Epidermal melanocyte (primary cell): ENCODE measurements around the gene IDS.
"Not testable (repeated sequence)": the region's sequence is repeated elsewhere in the genome, so short reads cannot be mapped to it uniquely, and the experiment has no call there.

ENCODE experiments used
- DNase-seq: peaks from one replicate; pipeline ENCODE4 v3.0.0; 2011; ENCODE audit warnings: low spot score; ENCODE audit not compliant: insufficient read length

Gene IDS

DNA sequence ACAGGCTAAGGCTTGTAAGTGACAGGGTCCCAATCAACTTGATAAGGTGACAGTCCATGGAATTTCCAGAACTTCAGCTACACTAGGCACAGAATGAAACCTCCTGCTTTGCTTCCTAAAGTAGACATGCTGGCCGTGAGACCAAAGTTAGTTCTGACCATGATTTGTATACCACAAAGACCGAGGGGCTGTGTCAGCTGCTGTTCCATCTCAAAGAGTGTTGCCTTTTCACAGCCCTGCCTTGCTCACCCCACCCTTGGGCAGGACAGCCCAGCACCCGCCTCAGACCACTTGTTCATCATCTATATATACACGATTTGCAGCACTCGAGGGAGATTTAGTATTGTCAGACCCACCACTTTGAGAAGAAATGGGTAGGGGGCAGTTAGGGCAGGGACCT is 5.3 kb downstream of the IDS start:
- no peak for DNase-seq

DNA sequence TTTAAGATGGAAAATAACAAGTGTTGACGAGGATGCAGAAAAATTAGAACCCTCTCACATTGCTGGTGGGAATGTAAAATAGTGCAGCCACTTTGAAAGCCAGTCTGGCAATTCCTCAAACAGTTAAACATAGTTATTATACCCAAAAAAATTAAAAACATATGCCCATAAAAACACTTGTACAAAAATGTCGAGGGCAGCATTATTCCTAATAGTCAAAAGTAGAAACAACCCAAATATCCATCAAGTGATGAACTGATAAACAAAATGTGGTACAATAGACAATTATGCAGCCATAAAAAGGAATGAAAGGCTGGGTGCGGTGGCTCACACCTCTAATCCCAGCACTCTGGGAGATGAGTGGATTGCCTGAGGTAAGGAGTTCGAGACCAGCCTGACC is 6.3 kb downstream of the IDS start:
- DNase-seq: no peak

DNA sequence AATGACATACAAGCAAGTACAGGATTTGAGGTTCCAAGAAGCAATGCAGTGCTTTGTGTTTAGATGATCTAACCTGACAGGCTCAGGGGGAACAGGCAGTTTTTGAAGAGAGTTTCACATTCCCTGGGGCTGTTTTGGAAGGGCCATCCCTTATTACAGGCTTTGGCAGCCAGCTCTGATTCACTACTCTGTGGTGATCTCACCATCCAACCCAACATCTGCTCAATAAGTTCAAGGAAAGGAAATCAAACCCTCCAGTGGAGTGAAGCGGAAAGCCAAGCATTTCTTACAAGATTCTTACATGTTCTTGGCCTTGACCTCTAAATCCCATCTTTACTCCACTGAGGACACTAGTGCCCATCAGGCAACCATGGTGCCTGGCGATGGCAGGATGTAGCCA is 7.5 kb downstream of the IDS start:
- no peak for DNase-seq

DNA sequence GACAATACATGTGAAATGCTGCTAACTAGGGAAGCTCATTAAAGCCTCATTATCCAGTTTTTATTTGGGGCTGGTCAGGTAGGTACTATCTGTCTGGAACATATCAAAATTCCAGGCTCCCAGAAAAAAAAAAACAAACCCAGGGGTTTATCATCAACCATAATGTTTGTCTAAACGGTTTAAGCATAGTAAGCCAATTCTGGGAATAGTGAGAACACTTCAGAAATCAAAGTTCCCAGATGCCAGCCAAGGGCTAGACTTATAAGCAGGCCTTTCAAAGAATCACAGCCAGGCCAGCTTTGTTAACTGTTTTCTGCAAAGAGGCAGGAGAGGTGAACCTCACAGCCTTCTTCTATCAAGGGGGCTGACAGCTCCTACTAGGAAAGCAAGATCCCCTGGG is 8.1 kb downstream of the IDS start:
- no peak for DNase-seq

DNA sequence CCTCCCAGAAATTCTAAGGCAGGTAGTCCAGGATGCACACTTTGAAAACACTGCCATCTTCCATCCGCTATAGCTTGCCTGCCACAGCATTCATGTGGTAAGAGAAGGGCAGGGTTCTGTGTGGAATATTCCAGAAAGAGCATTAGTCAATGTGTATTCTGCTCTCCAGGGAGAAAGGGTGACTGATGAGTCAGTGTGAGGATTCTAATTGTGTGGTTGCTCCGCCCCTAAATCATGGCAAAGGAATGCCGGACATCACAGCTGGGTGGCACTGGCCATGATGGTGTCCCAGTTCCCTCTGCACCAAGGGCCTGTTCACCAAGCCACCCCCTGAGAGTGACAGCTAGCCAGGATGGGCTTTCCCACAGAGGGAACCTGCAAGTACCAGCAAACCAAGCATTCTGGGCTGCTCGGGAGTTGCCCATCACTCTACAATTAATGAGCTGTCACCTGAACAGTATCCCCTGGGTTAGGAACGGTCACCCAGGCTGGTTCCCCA is 9.5 kb downstream of the IDS start:
- DNase-seq: no peak

DNA sequence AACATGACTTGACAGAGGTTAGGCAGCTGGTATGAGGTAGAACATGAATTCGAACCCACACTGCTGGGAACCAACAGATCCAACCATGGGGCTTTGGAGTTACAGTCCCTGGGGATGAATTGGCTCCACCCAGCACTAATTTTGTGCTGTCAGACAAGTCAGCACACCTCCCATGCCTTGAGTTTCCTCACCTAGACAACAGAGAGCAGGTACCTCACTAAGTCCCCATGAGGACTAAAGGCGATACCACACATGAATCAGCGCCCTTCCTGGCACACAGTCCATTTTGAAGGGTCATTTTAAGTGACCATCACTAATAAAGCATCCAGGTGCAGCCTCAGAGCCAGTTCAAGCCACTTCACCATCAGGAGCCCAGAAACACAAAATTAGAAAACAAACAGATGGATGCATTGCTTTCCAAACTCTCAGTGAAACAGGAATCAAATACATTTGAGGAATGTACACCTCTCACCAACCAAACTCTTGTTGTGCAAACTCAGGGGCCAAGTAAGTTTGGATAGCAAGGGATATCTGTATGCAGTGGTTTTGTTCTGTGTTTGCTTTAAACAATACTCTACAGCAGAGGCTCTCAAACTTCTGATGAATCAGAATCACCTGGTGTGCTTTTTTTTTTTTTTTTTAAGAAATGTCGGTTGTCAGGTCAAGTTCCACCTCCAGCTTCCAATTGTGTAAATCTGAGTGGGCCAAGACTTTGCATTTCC is 10.1 kb downstream of the IDS start:
- no peak for DNase-seq

DNA sequence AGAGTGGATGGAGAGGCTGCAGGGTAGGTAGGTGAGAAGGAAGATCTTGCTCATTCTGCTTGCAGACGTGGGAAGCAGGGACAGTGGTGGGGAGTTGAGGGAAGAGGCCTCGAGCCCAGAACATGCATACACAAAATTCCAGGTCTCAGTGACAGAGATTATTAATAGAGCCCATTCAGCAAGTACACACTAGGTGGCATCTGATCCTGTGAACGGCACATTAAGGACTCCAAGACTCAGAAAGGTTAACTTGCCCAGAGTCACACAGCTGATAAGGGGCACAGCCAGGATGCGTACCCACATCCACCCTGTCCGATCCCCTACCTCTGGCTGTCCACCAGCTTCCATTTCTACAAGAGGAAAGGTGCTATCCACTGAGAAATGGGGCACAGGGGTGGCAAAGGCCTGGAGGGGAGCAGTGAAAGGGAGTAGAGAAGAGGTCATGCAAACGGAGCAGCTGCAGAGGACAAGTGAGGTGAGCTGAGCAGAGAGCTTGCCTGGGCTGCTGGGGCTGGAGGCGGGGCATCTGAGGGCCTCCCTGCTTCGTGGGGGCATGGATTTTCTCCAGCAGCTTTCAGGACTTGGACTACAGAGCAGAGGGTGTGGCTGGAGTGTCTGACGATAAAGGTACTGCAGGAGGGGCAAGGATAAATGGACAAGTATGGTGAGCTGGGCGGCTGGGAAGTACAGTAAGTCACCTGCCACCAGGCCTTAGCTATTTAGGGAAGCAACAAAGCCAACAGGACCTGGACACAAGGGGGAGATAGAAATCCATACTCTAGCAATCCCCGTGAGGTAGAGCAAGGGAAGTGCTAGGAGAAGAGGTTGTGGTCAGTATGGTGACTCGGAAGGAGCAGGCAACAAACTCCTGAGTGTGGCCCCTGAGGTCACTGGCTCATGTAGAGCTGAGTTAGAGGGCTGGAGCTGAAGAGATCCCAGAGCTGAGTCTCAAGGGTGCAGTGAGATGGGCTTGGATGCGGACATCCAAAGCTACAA is 11.2 kb downstream of the IDS start:
- DNase-seq: no peak

DNA sequence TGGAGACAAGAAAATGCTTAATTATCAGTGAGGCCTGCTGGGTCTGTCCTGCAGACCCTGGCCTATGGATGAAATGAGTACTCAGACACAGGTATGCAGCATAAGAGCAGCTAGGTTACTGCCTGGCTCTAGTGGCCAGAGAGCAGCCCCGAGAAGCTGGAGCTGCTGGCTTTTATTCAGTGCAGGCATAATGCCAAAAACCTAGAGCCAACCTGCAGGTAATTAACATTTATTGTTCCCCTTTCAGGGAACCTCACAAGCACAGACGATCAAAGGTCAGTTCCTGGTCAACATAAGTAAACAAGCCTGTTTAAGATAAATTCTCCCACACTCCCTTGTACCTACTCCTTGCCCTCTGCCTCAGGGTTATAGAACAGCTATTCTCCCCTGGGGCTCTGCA is 13.3 kb downstream of the IDS start:
- no peak for DNase-seq

DNA sequence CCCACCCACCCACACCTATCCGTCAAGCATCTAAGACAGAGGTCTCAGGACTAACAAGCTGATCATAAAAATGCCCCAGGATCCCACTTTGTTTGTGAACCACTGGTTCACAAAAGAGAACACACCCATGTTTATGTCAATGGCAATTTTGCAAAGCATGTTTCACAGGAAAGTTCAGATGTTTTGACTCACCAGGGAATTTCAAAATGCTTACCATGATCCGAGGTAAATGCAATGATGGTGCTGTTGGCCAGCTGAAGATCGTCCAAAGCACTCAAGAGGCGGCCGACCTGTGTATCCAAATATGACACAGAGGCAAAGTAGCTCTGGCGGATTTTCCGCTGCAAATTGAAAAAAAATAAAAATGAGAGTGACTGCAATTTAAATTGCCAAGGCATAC is 15.0 kb downstream of the IDS start:
- DNase-seq: no peak

DNA sequence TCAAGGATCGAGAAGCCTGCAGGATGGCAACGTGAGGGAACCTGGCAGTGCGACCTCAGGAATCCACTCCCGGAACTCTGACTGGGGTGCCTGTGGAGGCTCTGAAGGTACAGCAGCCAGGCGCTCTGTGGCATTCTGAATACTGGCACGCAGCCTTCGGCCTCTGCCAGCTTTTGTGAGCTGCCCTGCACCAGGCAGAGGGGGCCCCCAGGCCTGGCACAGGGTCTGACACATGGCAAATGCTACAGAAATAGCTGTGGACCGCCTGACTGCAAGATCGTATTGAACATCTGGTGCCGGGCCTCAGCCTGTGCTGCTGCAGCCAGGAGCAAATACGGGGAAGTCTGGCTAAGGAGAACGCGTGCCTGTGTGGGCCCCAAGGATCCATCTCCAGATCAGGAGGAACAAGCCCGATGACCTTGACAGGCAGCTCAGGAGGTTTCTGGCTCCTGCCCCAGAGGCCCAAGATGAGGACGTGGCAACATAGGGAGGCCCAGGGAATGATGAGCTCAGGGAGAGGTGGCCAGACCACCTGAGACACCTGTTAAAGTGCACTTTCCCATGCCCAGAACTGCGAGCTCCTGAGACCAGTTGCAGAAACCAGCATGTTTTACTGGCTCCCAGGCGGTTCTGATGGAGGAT is 16.6 kb downstream of the IDS start:
- not testable (repeated sequence) for DNase-seq

DNA sequence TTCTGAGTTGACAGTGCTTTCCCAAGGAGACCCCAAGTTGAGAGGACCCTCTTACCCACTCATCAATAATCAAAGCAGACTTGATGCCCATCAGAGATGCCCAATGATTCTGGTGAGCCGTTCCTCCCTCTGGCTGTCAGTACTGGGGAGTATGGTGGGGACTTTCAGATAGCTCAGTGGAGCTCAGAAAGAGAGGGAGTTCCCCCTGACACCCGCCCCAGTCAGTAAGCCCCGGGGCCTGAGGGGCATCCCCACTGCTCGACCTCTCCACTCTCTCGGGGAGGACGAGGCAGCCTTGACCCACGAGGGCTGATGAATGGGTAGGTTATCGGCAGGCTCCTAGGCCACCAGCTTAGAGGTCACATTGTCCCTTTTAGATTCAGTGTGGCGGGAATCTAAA is 17.1 kb downstream of the IDS start:
- DNase-seq: not testable (repeated sequence)

DNA sequence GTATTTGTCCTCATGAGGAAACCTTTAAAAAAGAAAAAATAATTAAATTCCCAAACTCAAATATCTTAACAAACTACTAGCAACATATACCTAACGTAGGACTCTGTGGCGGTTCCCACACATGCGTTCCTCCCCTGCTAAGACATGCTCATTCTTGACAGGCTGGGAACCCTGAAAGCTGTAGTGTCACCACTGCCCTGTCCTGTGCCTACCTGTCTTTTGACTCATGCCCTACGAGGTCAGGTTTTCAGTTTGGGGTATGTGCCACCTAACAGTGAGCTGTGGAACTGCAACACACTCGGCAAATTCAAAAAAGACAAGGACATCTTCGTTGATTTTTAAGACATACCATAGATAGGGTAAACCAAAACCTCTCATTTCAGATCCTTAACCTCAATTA is 17.8 kb downstream of the IDS start:
- no peak for DNase-seq

DNA sequence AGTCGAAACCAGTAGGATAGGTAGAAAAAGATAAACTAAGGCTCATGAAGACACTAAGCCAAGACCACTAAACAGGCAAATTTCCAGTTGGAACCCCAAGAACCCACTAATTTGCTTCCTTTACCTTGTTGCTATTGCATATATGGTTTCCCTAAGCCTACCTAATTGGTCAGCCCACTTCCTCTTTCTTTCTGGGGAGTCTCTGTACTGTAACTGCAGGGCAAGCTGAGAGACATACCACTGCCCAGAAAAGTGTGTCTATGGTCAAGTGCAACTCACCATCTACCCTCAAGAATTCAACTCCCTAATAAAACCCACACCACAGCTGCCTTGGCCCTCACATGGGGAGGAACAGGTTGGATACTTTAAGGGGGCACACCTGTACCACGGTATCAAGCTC is 28.6 kb downstream of the IDS start:
- no peak for DNase-seq

DNA sequence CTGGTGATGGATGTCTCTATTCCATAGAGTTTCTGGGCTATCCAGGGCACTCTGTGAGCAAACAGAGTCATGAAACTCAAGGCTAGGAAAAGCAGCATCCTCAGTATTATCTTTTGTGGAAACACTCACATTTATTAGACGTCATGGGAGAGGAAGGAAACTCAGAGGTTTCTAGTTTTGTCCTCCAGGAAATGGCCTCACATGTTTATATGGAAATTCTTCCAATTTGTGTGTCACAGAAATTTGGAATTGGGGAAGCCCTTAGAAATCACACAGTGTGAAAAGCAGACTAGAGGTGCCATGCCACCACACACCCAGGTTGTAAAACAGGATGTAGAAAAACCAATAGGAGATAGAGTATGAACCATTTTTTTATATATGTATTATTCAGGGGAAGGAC is 31.1 kb downstream of the IDS start:
- no peak for DNase-seq

DNA sequence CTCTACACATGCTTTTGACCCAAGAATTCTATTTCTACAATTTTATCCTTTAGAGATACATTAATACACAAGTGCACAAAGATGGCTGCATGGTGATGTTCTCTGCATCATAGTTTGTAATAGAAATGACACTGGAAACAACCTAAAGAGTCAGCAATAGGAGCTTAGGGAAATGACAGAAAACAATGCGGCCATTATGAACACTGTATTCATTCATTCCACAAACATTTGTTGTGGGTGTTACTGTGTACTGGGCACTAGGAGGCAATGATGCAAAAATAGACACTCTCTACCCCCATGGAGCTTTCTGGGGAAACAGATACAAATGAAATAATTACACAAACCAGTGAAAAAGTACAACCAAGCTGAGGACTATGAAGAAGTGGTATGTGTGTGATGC is 32.0 kb downstream of the IDS start:
- no peak for DNase-seq

DNA sequence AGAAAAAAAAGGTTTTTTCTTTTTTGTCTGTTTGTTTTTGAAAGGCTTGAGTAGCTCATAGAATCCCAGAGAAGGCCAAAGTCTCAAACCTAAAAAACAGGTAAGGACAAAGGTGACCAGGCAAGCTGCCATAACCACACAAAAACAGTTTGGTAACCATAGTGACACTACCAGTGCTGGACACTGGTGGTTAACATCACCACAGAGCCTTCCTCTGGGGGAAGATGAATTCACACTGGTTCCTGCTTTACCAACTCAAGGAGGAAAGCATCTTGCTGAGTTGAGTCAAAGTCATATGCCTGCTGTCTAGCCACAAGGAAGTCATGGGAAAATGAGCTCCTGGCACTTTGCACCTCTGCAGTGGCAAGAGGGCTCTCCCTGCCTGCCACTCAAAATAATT is 32.5 kb downstream of the IDS start:
- DNase-seq: no peak

DNA sequence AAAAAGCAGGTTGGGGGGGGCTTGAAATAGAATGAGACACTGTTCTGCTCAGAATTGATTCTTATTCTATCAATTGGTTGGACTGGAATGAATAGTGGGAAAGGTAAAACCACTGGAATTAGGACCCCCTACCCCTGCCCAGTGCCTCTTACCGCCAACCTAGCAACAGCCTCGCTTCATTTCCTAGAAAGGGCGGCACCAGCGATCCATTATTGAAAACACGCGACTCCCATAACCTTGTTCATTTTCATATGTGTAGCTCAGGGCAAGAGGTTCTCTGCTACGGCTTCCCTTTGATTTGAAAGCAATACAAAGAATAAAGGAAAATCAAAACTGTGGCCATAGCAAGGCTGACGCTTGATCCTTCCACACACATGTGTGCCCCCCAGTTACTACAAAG is 33.7 kb downstream of the IDS start:
- DNase-seq: no peak

DNA sequence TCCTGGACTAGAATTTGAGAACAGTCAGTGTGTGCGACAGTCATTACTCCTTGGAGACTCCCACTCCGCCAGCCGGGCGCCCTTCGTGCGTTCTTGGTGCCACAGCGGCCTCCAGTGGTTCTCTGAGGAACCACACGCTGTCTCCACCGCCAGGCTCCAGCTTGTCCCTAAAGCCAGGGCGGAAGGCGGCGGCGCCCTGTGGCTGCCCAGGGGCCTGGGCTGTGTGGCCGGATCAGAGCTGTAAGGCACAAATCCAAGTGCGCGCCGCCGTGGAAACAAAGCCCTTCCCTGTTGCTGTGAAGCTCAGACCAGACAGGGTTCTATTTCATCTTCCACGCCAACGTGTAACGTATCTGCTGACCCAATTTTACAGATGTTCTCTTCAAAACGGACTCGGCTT is 34.2 kb downstream of the IDS start:
- no peak for DNase-seq

DNA sequence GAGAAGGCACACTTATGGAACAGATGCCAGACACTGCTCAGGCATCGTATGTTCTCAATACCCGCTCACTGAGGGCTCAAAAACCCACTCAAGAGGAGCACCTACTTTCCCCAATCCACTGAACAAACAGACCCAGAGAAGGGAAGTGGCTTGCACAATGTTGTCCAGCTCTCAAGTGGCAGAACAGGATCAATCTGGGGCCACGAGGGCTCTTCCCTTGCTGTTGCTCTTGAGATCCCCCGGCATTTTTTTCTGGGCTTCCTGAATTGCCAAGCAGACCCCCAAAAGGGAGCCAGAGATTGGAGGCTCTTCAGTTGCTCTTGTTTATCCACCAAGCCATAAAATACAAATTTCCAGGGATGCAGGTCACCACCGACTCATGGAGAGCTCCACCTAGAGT is 35.7 kb downstream of the IDS start:
- no peak for DNase-seq

DNA sequence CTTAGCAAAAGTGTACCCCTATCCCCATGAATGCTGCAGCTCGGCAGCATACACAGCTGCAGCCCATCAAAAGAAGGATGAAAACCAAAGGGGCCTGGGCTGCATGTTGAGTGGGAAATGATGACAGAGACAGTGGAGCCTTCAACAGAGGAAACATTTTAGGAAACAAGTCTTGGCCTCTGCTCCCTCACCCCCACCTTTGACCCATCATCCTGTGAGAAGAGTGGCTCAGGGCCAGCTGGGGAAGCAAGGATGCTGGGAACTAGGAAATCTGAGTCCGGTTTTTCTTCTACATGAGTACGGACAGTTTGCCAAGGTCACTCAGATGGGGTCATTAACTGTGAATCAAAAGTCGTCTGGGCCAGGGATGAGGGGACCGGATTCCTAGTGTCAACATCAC is 37.2 kb downstream of the IDS start:
- no peak for DNase-seq

DNA sequence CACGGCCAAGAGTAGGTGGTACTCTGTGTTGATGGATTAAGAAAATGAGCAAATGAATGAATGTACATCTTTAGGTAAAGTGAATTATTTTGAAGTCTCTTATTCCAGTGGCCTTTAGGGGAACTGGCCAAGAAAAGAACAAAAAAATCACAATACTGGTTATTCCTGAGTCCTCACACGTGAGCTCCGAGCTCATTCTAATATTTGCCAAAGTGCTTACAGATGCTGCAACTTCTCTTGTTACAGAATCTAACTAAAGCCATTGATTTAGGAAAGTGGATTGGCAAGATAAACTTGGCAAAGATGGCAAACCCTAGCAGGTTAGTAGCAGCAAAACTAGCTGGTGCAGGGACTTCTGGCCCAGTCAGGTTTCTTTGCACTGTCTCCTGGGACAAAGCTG is 37.6 kb downstream of the IDS start:
- DNase-seq: no peak

DNA sequence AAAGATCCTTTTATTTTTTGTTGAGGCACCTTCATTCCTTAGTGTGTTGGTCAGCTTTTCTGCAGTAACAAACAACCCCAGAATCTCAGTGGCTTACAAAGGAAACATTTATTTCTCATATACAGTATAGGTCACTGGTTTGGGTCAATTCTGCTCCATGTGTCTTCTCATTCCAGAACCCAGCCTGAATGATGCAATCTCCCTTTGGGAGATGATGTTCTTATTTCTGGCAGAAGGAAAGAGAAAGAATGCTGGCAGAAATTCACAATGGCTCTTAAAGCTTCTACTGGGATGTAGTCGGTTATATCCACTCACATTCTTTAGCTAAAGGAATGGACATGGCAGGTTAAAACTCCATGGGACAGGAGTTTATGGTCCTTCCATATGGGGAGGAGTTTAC is 42.3 kb downstream of the IDS start:
- no peak for DNase-seq
